Measurements from ENCODE around the gene ADD2. TPM values are rescaled to one million over a fixed set of nuclear protein-coding genes. Genes with fewer than 3 reads are reported as not detected.

The ADD2 gene
- polyA plus RNA-seq, 1 experiment: 0.12 TPM

- Histone ChIP-seq H3K27me3 (ENCODE audit: control insufficient read depth, insufficient read depth, low read length) (peaks cover 2% of the 10 kb centered on the region), H3K4me3 (ENCODE audit: low read depth, low read length) (no peak overlapping the region), H3K9me3 (ENCODE audit: control insufficient read depth, insufficient read depth, low read length) (no peaks in the 10 kb centered on the region), H3K27ac (ENCODE audit: low read depth, low read length) (no peak overlapping the region)
- POLR2A ChIA-PET: no interaction called here
- TF ChIP-seq CTCF (IDR thresholded peaks at IDR 0.05; ENCODE audit: low read depth, low read length): no peak
- CTCF ChIA-PET: no interaction called here
- DNase-seq (ENCODE audit: low read depth, low spot score): no peak
Observed at GRCh38 chr2:70730730-70731129, 37.3 kb downstream of the ADD2 start.

GRCh38 chr2:70729647-70730046, 38.4 kb downstream of the ADD2 start:
- POLR2A ChIA-PET: no interaction called here

GRCh38 chr2:70728128-70728527, 39.9 kb downstream of the ADD2 start:
- Histone ChIP-seq H3K9me3 (ENCODE audit: control insufficient read depth, insufficient read depth, low read length) (no peaks in the 10 kb centered on the region), H3K27ac (ENCODE audit: low read depth, low read length) (no peak overlapping the region), H3K27me3 (ENCODE audit: control insufficient read depth, insufficient read depth, low read length) (no peaks in the 10 kb centered on the region), H3K4me3 (ENCODE audit: low read depth, low read length) (no peak overlapping the region)
- POLR2A ChIA-PET: no interaction called here
- no peak for DNase-seq (ENCODE audit: low read depth, low spot score)
- CTCF ChIA-PET: no interaction called here
- TF ChIP-seq CTCF (IDR thresholded peaks at IDR 0.05; ENCODE audit: low read depth, low read length): no peak

More at GRCh38 chr2:70729647-70730046, 38.4 kb downstream of the ADD2 start:
- H3K4me3 ChIP-seq (ENCODE audit: low read depth, low read length): no peak overlapping the region
- DNase-seq (ENCODE audit: low read depth, low spot score): no peak
- CTCF ChIA-PET: no interaction called here
- peaks cover 2% of the 10 kb centered on the region for H3K27me3 ChIP-seq (ENCODE audit: control insufficient read depth, insufficient read depth, low read length)
- H3K27ac ChIP-seq (ENCODE audit: low read depth, low read length): no peak overlapping the region
- no peak for TF ChIP-seq CTCF (IDR thresholded peaks at IDR 0.05; ENCODE audit: low read depth, low read length)
- H3K9me3 ChIP-seq (ENCODE audit: control insufficient read depth, insufficient read depth, low read length): no peaks in the 10 kb centered on the region

GRCh38 chr2:70726947-70727725, 40.9 kb downstream of the ADD2 start:
- POLR2A ChIA-PET: no interaction called here
- CTCF ChIA-PET: no interaction called here

More at GRCh38 chr2:70726947-70727725, 40.9 kb downstream of the ADD2 start:
- DNase-seq (ENCODE audit: low read depth, low spot score): no peak
- no peak for TF ChIP-seq CTCF (IDR thresholded peaks at IDR 0.05; ENCODE audit: low read depth, low read length)
- Histone ChIP-seq H3K9me3 (ENCODE audit: control insufficient read depth, insufficient read depth, low read length) (no peaks in the 10 kb centered on the region), H3K27me3 (ENCODE audit: control insufficient read depth, insufficient read depth, low read length) (peaks cover 3% of the 10 kb centered on the region), H3K4me3 (ENCODE audit: low read depth, low read length) (no peak overlapping the region), H3K27ac (ENCODE audit: low read depth, low read length) (no peak overlapping the region)
